ENCODE data around the gene AMPD3.

The AMPD3 gene

DNA sequence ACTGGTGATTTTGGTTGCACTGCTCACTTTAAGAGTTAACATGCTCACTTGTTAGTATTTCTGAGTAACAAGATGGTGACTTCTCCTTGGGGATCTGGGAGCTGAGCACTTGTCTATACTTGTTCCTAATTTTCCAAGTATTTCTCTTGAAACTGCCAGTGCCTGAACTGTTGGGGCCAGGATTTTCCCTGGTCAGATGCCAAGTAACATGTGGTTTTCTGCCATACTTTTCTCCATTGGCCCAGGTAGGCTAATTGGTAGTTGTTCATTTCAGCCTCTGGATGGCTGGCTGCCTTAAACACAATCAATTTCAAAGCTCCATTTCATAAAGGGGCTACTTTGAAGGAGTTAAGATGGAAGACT is 50.9 kb downstream of the AMPD3 start:
- no peak for DNase-seq

- DNase-seq = no peak
Measured at GRCh38 chr11:10511181-10511621, 56.1 kb downstream of the AMPD3 start.

- no peak for DNase-seq
Measured at GRCh38 chr11:10514202-10514601, 59.1 kb downstream of the AMPD3 start.

DNA sequence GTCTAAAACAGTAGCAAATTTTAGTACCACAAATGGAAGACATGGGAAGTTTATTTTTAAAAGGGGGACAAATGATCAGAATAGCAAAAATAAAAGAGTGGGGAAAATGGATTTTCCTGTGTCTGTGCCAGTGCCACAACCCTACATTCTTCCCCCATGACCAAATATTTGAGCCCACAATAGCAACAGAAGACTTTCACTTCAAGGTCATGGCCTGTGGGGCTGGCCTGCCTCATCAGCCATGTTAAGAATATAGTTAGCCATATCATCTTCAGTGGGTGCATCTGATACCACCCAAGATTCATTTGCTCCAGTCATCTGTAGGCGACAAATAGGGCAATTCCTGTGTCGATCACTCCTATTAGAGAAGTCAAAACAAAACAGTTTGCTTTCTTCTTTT is 59.6 kb downstream of the AMPD3 start:
- no peak for DNase-seq

DNA sequence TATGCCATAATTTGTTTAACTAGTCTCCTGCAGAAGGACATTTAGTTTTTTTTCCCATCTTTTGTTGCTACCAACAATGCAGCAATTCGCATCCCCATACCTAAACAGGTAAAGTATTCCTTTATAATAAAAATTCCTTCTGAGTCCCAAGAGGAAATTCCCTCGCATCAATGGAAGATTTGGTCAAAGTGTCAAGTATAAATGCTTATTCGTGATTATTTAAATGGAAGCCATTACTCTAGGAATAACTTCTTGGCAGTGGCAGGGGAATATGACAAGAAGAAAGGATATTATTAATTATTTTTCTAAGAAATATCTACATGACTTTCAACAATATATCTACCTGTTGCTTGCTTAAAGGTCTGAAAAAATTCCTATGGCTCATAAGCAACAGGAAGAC is 60.4 kb downstream of the AMPD3 start:
- DNase-seq = no peak

DNA sequence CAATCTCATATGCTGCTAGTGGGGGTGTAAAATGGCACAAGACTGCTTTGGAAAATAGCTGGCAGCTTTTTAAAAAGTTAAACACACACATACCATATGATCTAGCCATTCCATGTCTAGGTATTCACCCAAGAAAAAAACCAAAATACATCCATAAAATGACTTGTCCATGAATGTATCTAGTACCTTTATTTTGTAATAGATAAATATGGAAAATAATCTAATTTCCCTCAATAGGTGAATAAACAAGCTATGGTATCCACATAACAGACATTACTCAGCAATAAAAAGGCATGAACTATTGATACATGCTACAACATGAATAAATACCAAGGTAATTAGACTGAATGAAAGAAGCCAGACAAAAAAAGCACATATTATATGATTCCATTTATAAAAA is 63.1 kb downstream of the AMPD3 start:
- no peak for DNase-seq

GRCh38 chr11:10518891-10519290 is 63.8 kb downstream of the AMPD3 start:
- DNase-seq = no peak

DNA sequence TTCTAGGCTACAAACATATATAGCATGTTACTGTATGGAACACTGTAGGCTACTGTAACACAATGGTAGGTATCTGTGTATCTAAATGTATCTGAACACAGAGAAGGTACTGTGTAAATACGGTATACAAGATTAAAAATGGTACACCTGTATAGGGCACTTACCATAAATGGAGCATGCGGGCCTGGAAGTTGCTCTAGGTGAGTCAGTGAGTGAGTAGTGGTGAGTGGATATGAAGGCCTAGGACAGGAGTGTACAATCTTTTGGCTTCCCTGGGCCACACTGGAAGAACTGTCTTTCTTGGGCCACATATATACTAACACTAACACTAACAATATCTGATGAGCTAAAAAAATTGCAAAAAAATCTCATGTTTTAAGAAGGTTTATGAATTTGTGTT is 64.6 kb downstream of the AMPD3 start:
- no peak for DNase-seq

DNA sequence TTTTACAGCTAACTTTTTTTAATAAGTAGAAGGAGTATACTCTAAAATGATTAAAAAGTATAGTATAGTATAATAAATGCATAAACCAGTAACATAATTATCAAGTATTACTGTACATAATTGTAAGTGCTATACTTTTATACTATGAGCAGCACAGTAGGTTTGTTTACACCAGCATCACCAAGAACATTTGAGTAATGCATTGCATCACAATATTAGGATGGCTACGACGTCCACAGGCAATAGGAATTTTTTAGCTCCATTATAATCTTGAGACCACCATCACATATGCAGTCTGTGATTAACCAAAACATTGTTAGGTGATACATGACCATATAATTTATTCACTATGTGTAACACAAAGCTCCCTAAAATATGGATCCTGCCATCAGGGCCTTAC is 65.5 kb downstream of the AMPD3 start:
- no peak for DNase-seq

DNA sequence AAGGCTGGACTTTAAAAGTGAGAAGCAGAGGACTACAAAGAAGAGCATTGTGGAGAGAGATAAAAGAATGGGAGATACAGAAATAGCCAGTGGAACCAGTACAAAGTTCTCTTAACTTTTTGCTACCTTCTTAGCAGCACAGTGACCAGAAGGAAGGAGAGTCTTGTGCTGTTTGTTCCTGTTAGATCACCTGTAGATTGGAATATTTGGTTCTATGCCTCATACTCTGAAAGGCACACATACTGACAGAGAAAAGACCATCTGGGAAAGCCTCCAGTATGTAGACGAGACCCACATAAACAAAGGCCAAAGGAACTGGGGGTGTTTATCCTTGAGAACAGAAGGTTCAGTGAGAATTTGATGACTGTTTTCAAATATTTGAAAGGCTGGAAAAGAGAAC is 67.2 kb downstream of the AMPD3 start:
- no peak for DNase-seq

DNA sequence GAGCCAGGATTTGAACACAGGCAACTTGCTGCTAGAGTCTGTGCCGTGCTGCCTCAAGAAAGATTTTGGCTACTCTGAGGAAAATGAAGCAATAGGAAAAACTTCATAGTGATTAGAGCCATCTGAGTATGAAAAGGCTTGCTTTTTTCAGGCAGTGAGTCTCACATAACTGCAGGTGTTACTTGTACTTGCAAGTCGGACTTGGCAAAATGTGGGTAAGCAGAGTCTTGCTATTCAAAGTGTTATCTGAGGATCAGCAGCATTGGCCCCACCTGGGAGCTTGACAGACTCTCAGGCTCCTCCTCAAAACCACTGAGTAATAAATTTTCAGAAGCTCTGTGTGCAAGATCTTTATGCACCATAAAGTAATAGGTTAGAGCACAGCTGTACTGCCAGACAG is 67.9 kb downstream of the AMPD3 start:
- no peak for DNase-seq

- DNase-seq = no peak
Measured at GRCh38 chr11:10524471-10524870, 69.4 kb downstream of the AMPD3 start.

DNA sequence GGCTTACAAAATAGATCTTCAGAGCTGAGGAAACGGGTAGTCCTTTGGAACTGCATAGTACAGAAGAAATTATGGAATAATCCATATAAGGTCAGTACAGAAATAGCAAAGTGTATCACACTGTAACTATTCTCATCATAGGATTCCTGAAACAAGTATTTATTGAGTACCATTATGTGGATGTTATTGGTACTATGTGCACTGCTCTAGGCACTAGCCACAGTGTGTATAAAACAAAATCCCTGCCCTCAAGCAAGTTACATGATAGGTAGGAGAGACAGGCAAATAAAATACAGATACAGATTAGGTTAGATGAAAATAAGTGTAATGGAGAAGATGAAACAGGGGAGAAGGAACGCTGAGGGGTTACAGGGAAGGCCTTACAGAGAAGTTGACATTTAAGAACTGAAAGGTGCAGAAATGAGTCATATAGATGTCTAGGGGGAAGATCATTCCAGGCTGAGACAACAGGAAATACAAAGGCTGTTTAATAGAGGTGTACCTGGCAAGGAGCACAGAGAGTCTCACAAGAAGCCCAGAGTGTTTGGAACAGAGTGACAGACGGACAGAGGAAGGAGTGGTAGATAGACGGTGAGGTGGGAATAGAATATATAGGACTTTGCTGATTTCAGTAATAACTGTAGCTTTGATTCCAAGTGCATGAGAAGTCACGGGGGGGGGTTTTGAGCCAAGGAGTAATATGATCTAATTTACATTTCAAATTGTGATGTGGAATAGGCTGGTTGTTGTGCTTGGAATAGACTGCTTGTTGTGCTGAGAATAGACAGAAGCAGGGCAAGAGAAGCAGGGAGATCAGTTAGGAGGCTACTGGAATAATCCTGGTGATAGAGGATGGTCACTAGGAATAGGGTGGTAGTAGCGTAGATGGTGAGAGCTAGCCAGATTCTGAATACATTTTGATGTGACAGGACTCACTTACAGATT is 72.2 kb downstream of the AMPD3 start:
- DNase-seq = no peak

- no peak for DNase-seq
Measured at GRCh38 chr11:10528121-10528520, 73.1 kb downstream of the AMPD3 start.

DNA sequence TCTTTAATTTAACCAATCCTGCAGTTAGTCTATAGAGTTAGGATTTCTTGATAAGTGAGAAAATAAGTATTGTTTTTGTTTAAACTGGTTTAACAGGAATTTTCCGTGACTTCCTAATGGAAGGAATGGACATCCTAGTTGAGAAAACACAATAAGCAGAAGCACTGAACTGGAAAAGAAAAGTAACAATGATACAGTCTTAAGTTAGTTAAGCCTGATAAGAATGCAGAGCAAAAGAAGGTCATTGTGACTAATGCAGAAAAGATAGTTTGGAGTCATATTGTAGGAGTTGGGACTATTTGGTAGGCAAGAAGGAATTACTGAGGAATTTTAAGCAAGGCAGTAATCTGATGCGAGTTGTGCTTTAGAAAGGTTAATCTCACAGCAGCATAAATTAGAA is 74.2 kb downstream of the AMPD3 start:
- DNase-seq = no peak

GRCh38 chr11:10532526-10532925 is 77.5 kb downstream of the AMPD3 start:
- no peak for DNase-seq

DNA sequence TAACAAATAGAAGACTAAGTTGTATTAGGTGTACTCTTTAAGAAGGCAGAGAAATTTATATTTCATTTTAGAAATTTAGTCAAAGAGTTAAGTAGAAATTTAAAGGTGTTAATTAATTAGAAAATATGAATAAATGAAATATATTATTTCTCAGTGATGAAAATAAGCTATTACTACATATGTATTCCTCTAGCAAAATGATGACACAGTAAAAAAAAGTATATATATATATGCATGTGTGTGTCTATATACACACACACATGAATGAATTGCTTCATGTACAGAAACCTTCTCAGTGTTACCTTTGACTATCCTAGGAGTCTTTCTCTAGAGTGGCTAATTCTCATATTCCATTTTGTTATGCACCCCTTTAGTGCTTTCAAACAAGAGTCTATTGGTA is 78.3 kb downstream of the AMPD3 start:
- DNase-seq = no peak

DNA sequence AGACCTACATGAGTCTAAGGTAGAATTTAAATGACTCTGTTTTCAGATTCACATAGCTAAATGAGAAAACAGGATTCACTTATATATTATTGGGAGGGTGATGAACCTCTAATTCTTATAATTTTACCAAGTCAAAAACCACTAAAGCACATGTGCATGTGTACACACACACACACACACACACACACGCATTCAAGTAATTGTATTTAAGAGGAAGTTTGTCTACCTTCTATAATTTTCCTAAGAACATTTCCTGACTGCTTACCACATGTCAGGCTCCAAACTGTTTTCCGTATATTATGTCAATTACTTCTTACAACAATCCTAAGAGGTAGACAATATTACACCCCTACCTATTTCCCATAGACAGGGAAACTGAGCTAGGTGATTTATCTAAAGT is 79.3 kb downstream of the AMPD3 start:
- DNase-seq = no peak

DNA sequence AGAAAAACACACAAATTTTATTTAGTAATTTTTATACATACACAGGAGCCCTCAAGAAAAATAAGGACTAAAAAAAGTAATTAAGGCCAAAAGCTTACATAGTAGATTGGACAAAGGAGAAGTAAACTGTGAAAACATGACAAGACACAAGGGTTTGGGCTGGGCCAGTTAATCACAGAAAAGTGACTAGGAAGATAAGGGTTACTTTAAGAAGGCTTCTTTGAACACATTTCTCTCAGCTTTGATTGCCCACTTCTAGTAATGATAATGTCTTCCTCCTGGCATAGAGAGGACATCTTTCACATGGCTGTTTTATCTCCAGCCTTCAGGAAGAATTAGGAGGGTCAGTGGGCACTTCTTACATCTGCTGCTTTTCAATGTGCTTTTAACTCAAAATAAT is 82.5 kb downstream of the AMPD3 start:
- no peak for DNase-seq

- no peak for DNase-seq
Measured at GRCh38 chr11:10538924-10539323, 83.9 kb downstream of the AMPD3 start.

- DNase-seq = no peak
Measured at GRCh38 chr11:10539339-10539738, 84.3 kb downstream of the AMPD3 start.

DNA sequence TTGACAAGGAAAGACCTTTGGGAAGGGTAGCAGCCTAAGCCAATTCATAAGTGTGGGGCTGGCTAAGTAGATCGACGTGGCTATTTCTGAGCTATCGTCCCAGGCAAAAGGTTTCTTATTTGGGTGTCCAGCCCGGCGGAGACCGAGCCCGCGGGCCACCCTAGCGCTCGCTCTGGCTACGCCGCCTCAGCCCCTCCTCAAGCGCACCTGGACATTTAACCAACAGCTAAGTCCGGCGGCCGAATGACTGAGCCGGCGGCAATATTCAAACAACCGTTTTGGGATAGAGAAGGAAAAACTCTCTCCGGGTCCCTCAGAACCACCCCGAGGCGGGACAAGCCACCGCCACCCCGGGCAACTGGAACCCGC is 85.5 kb downstream of the AMPD3 start:
- no peak for DNase-seq

DNA sequence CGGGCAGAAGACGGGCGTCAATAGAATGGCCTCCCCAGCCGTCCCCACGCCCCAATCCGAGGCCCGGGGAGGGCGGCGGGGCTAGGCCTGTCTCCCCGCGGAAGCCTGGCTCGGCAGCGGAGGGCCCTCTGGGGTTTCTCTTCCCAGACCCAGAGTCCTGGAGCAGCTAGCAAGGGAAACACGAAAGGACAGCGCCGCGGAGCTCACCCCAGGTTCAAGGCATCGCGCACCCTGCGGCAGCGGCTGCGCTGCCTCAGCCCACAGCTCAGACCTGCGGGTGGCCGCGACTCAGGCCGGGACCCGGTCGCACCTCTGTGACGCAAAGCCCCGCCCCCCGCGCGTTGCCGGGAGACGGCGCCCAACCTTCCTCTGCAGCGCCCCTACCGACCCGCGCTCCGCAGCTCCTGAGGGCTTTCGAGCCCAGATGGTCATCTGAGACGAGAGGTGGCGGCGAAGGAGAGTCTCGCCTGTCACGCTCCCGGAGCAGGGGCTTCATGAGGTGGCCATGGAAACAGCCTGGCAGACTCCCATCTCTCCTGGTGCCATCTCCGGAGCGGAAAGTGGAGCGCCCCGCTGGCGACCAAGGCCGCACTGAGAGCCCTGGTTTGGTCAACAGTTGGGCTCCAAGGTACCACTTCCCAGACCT is 86.0 kb downstream of the AMPD3 start, which contains the start of gene RNF141:
Gene RNF141, minus strand, starts transcription at position 273 of the 646 bp plus-strand sequence. CDS start 7,029 bp downstream, outside the sequence.
- peak; percentile 97 for DNase-seq

GRCh38 chr11:10541561-10541930 is 86.5 kb downstream of the AMPD3 start:
- no peak for DNase-seq

DNA sequence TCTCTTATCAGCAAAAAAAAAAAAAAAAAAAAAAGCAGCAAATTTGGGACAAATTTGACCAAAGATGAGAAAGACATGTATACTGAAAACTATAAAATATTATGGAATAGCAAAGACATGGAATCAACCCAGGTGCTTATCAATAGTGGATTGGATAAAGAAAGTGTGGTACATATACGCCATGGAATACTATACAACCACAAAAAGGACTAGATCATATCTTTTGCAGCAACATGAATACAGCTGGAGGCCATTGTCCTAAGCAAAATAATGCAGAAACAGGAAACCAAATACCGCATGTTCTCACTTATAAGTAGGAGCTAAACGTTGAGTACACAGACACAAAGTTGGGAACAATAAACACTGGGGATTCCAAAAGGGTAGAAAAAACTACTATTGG is 87.7 kb downstream of the AMPD3 start:
- no peak for DNase-seq

All from activated T-cell treated with anti-CD3 and anti-CD28 coated beads, Interleukin-2, amount 50 U/mL, for 1 hour (primary cell).